Thymus (tissue), 14 donors: ENCODE measurements around the gene SPATA45. TPM values are rescaled to one million over a fixed set of nuclear protein-coding genes. Genes with fewer than 3 reads are reported as not detected.

Experiments used
- DNase-seq, 9 donors: peaks; one replicate each; pipeline ENCODE4 v3.0.0-alpha.2; 2013; ENCODE audit warnings: low spot score in 9 of 9, low read depth in 6 of 9, missing footprints in 1 of 9
- H3K27ac ChIP-seq, 2 donors: one replicate each; pipeline ENCODE4 v1.5.1; 2013; ENCODE audit warnings: control low read depth in 1 of 2, low read depth in 1 of 2, low read length in 1 of 2, mild to moderate bottlenecking in 1 of 2, moderate library complexity in 1 of 2
- H3K27me3 ChIP-seq, 2 donors: one replicate each; pipeline ENCODE4 v1.5.1; 2013; ENCODE audit warnings: low read length in 1 of 2; ENCODE audit not compliant: control insufficient read depth in 2 of 2, insufficient read depth in 1 of 2
- H3K36me3 ChIP-seq, 2 donors: one replicate each; pipeline ENCODE4 v1.5.1; 2013; ENCODE audit warnings: low read length in 1 of 2, mild to moderate bottlenecking in 1 of 2, moderate library complexity in 1 of 2; ENCODE audit not compliant: control insufficient read depth in 2 of 2, insufficient read depth in 2 of 2
- H3K4me1 ChIP-seq, 2 donors: one replicate each; pipeline ENCODE4 v1.5.1; 2013; ENCODE audit warnings: low read length in 2 of 2; ENCODE audit not compliant: control insufficient read depth in 2 of 2, insufficient read depth in 2 of 2
- H3K4me3 ChIP-seq, 2 donors: one replicate each; pipeline ENCODE4 v1.5.1; 2013; ENCODE audit warnings: low read length in 2 of 2, control low read depth in 1 of 2, mild to moderate bottlenecking in 1 of 2
- H3K9me3 ChIP-seq, 2 donors: one replicate each; pipeline ENCODE4 v1.5.1; 2013; ENCODE audit warnings: low read length in 1 of 2, mild to moderate bottlenecking in 1 of 2; ENCODE audit not compliant: control insufficient read depth in 2 of 2, insufficient read depth in 1 of 2
- WGBS: extraction: QIAGEN DNeasy Blood & Tissue Kit; methylation state at CpG from one replicate; pipeline ENCODE4 v1.1.7; 2013; 5-methylcytosine and 5-hydroxymethylcytosine counted together
- long read RNA-seq, 10 donors: transcript quantifications; one replicate each; lab custom pipeline, GENCODE V29; 2026
- polyA plus RNA-seq: library from polyadenylated mRNA; stranded (reverse); fragments of 200-250 nt; gene quantifications from one replicate; pipeline ENCODE4 v1.2.3, GENCODE V29; 2013
- total RNA-seq: library from RNA; stranded (reverse); fragments of 120-200 nt; gene quantifications from one replicate; pipeline ENCODE4 v1.2.4, GENCODE V29; 2013
- donor health status: healthy.

The SPATA45 gene
- 0.33 TPM for total RNA-seq
- polyA plus RNA-seq: 0.18 TPM
- long read RNA-seq, donor 1: 0 reads
- long read RNA-seq, donor 2: 0 reads
- long read RNA-seq, donor 3: 0 reads
- long read RNA-seq, donor 4: 0 reads
- long read RNA-seq, donor 5: 0 reads
- long read RNA-seq, donor 6: 0 reads
- long read RNA-seq, donor 7: 0 reads
- long read RNA-seq, donor 8: 0 reads
- long read RNA-seq, donor 9: 0 reads
- long read RNA-seq, donor 10: 0 reads

GRCh38 chr1:212847549-212847948 lies at the start of gene SPATA45:
Gene SPATA45 (minus strand): TSS chr1:212847649. CDS start chr1:212836149, 11,500 bp downstream.
- Histone ChIP-seq H3K27me3 (no peaks in the 10 kb centered on the region), H3K27ac (no peak within 1 kb of the TSS), H3K9me3 (no peaks in the 10 kb centered on the region), H3K4me1 (no peaks in the 10 kb centered on the region), H3K4me3 (no peak within 1 kb of the TSS), H3K36me3 (no peaks in the 10 kb centered on the region)
- over 99% methylated on average over 4 of the region's 4 CpGs for WGBS
- DNase-seq: no peak

- Histone ChIP-seq H3K4me3 (no peak overlapping the region), H3K27me3 (no peaks in the 10 kb centered on the region), H3K9me3 (no peaks in the 10 kb centered on the region), H3K27ac (no peak overlapping the region), H3K36me3 (peaks cover 3 to 20% of the 10 kb centered on the region in 2 donors), H3K4me1 (no peaks in the 10 kb centered on the region)
- WGBS: 95% methylated on average over 1 of the region's 1 CpG
- no peak for DNase-seq
These were observed 44.7 kb upstream of the SPATA45 start for GRCh38 chr1:212892108-212892507.

- H3K4me1 ChIP-seq: no peaks in the 10 kb centered on the region
- H3K27me3 ChIP-seq: no peaks in the 10 kb centered on the region
- H3K36me3 ChIP-seq: peaks cover 0 to 26% of the 10 kb centered on the region in 2 donors
- H3K27ac ChIP-seq: no peak overlapping the region
- no peak for DNase-seq
- 86% methylated on average over 4 of the region's 4 CpGs for WGBS
- no peak overlapping the region for H3K4me3 ChIP-seq
- H3K9me3 ChIP-seq: no peaks in the 10 kb centered on the region
These were observed 37.1 kb upstream of the SPATA45 start for GRCh38 chr1:212884592-212884991.

- WGBS: 99% methylated on average over 6 of the region's 6 CpGs
- H3K4me1 ChIP-seq: no peaks in the 10 kb centered on the region
- no peak for DNase-seq
- H3K36me3 ChIP-seq: peaks cover 0 to 4% of the 10 kb centered on the region in 2 donors
- no peak overlapping the region for H3K4me3 ChIP-seq
- H3K27ac ChIP-seq: no peak overlapping the region
- H3K27me3 ChIP-seq: no peaks in the 10 kb centered on the region
- H3K9me3 ChIP-seq: no peaks in the 10 kb centered on the region
These were observed 32.7 kb upstream of the SPATA45 start for GRCh38 chr1:212879947-212880690.

- 99% methylated on average over 6 of the region's 6 CpGs for WGBS
- H3K4me1 ChIP-seq: no peaks in the 10 kb centered on the region
- H3K9me3 ChIP-seq: no peaks in the 10 kb centered on the region
- no peak overlapping the region for H3K4me3 ChIP-seq
- no peak for DNase-seq
- H3K27me3 ChIP-seq: no peaks in the 10 kb centered on the region
- no peak overlapping the region for H3K27ac ChIP-seq
- peaks cover 0 to 2% of the 10 kb centered on the region in 2 donors for H3K36me3 ChIP-seq
These were observed 31.0 kb upstream of the SPATA45 start for GRCh38 chr1:212878418-212878817.

GRCh38 chr1:212873518-212873917 lies 26.1 kb upstream of the SPATA45 start:
- H3K27me3 ChIP-seq: no peaks in the 10 kb centered on the region
- no peak overlapping the region for H3K4me3 ChIP-seq
- H3K4me1 ChIP-seq: no peaks in the 10 kb centered on the region
- H3K9me3 ChIP-seq: no peaks in the 10 kb centered on the region
- 93% methylated on average over 2 of the region's 2 CpGs for WGBS
- H3K27ac ChIP-seq: peak overlapping the region in 1 of 2 donors; percentile 17
- H3K36me3 ChIP-seq: peaks cover 0 to 3% of the 10 kb centered on the region in 2 donors
- DNase-seq: no peak

GRCh38 chr1:212871976-212872375 lies 24.5 kb upstream of the SPATA45 start:
- peaks cover 0 to 3% of the 10 kb centered on the region in 2 donors for H3K36me3 ChIP-seq
- no peaks in the 10 kb centered on the region for H3K27me3 ChIP-seq
- no peak for DNase-seq
- no peak overlapping the region for H3K27ac ChIP-seq
- 92% methylated on average over 1 of the region's 1 CpG for WGBS
- H3K4me3 ChIP-seq: no peak overlapping the region
- H3K4me1 ChIP-seq: no peaks in the 10 kb centered on the region
- H3K9me3 ChIP-seq: no peaks in the 10 kb centered on the region

GRCh38 chr1:212867192-212867591 lies 19.7 kb upstream of the SPATA45 start:
- Histone ChIP-seq H3K27ac (no peak overlapping the region), H3K9me3 (no peaks in the 10 kb centered on the region), H3K4me3 (no peak overlapping the region), H3K27me3 (no peaks in the 10 kb centered on the region), H3K36me3 (peaks cover 0 to 3% of the 10 kb centered on the region in 2 donors), H3K4me1 (no peaks in the 10 kb centered on the region)
- 35% methylated on average over 1 of the region's 1 CpG for WGBS
- DNase-seq: no peak

GRCh38 chr1:212864201-212864600 lies 16.8 kb upstream of the SPATA45 start:
- H3K27me3 ChIP-seq: no peaks in the 10 kb centered on the region
- H3K4me1 ChIP-seq: peaks cover 2% of the 10 kb centered on the region in 2 donors
- H3K36me3 ChIP-seq: peaks cover 0 to 3% of the 10 kb centered on the region in 2 donors
- H3K4me3 ChIP-seq: no peak overlapping the region
- DNase-seq: no peak
- no peak overlapping the region for H3K27ac ChIP-seq
- 94% methylated on average over 4 of the region's 4 CpGs for WGBS
- H3K9me3 ChIP-seq: no peaks in the 10 kb centered on the region
